Fibroblast of the aortic adventitia (primary cell): ENCODE results near the gene MATN4. TPM values are rescaled to one million over a fixed set of nuclear protein-coding genes. Genes with fewer than 3 reads are reported as not detected.
A peak's percentile ranks its signal among the peaks of the same experiment; 100 is the strongest.

Experiments used
- DNase-seq: peaks from one replicate; pipeline ENCODE4 v3.0.0-alpha.2; 2010; ENCODE audit warnings: low read depth
- H3K4me3 ChIP-seq: 2 replicates; pipeline ENCODE4 v1.5.1; 2011; ENCODE audit warnings: low read depth, mild to moderate bottlenecking, control low read depth, low read length, moderate library complexity
- CTCF ChIP-seq: IDR thresholded peaks from 2 replicates; pipeline ENCODE4 v1.5.1; 2011; ENCODE audit warnings: mild to moderate bottlenecking, low read length, control low read depth, inconsistent platforms; ENCODE audit not compliant: insufficient read depth
- total RNA-seq: library from RNA; depleted of rRNA; stranded (reverse); fragments of >200 nt; gene quantifications from 2 replicates; pipeline ENCODE4 v1.2.3, GENCODE V29; 2012; ENCODE audit warnings: low replicate concordance

MATN4 gene
- total RNA-seq, 1 donor, result not detected

GRCh38 chr20:45306431-45306982 lies 1.6 kb downstream of the MATN4 start, which contains the start of gene RBPJL:
Gene RBPJL (plus strand): TSS chr20:45306840. CDS start chr20:45306923, 83 bp downstream.
- peak; percentile 62 for TF ChIP-seq CTCF
- no peak for DNase-seq
- no peak within 1 kb of the TSS for H3K4me3 ChIP-seq

- H3K4me3 ChIP-seq, result no peak overlapping the region
- no peak for DNase-seq
- no peak for TF ChIP-seq CTCF
Observed at GRCh38 chr20:45305262-45305661, 2.8 kb downstream of the MATN4 start.

- no peak overlapping the region for H3K4me3 ChIP-seq
- DNase-seq, result no peak
- TF ChIP-seq CTCF, result no peak
Observed at GRCh38 chr20:45304464-45304999, 3.6 kb downstream of the MATN4 start.

GRCh38 chr20:45303586-45304463 lies 4.3 kb downstream of the MATN4 start:
- DNase-seq, result no peak
- TF ChIP-seq CTCF, result no peak
- no peak overlapping the region for H3K4me3 ChIP-seq

- no peak for DNase-seq
Observed at GRCh38 chr20:45301824-45302271, 6.3 kb downstream of the MATN4 start.

GRCh38 chr20:45300961-45301360 lies 7.1 kb downstream of the MATN4 start:
- H3K4me3 ChIP-seq, result no peak overlapping the region
- DNase-seq, result no peak
- peak; percentile 45 for TF ChIP-seq CTCF

More at GRCh38 chr20:45301824-45302271, 6.3 kb downstream of the MATN4 start:
- no peak overlapping the region for H3K4me3 ChIP-seq
- no peak for TF ChIP-seq CTCF
